ENCODE results near the gene DYNLT5.

DNA sequence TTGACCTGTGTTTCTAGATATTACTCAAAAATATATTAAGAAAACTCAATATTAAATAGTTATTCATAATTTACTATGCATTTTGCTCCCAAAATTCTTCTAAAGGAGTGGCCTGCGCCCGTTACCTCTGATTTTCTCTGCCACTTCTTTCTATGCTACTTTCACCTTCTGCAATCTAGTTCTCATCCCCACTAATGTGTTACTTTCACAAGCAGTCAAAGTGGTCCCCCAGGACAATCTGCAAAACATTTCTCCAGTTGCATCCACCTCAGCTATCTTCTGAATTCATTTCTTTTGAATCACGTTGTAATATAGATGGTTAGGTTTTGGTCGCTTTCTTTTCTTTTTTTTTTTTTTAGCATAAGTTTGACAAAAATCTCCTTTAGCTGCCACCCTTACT is 35.4 kb downstream of the DYNLT5 start:
- no peak for TF ChIP-seq POLR2AphosphoS5 (IDR thresholded peaks at IDR 0.05; ENCODE audit: low read depth, low read length)
- no peak for TF ChIP-seq TAF1 (IDR thresholded peaks at IDR 0.05; ENCODE audit: borderline replicate concordance, low read depth, low read length)
- no peak for TF ChIP-seq POLR2A (IDR thresholded peaks at IDR 0.05; ENCODE audit: low read depth, low read length)

All from GM12892 (cell line).